ENCODE measurements around the gene ELFN1. TPM values are rescaled to one million over a fixed set of nuclear protein-coding genes. Genes with fewer than 3 reads are reported as not detected.

The ELFN1 gene
- total and polyA plus RNA-seq, 8 donors: 0.19 to 4.3 (median 0.53) TPM; not detected in 1

- H3K27ac ChIP-seq: no peak overlapping the region
- no peaks in the 10 kb centered on the region for H3K36me3 ChIP-seq
- H3K4me1 ChIP-seq: no peaks in the 10 kb centered on the region
- TF ChIP-seq POLR2A (IDR thresholded peaks at IDR 0.05) (no peak), EP300 (IDR thresholded peaks at IDR 0.05) (no peak), CTCF (IDR thresholded peaks at IDR 0.05) (no peak), POLR2AphosphoS5 (IDR thresholded peaks at IDR 0.05) (no peak)
- intact Hi-C loops (cut with DNase I; ENCODE audit: low total_unique reads): no loop called here
- 66 to 81% (median 76%) methylated on average over 19 to 21 of the region's 21 CpGs for WGBS, 5 donors
- DNase-seq: no peak
- peaks cover 0 to 54% (median 40%) of the 10 kb centered on the region in 3 donors for H3K27me3 ChIP-seq
- peaks cover 0 to 30% (median 26%) of the 10 kb centered on the region in 4 donors for H3K9me3 ChIP-seq
- no peak overlapping the region for H3K4me3 ChIP-seq
Measured at GRCh38 chr7:1640376-1641172, 29.5 kb upstream of the ELFN1 start.

- WGBS, 5 donors: 67 to 81% (median 78%) methylated on average over 11 of the region's 11 CpGs
- intact Hi-C loops (cut with DNase I; ENCODE audit: low total_unique reads): no loop called here
- no peak for TF ChIP-seq EP300 (IDR thresholded peaks at IDR 0.05)
- no peak for TF ChIP-seq POLR2AphosphoS5 (IDR thresholded peaks at IDR 0.05)
- no peak for TF ChIP-seq CTCF (IDR thresholded peaks at IDR 0.05)
- no peak for TF ChIP-seq POLR2A (IDR thresholded peaks at IDR 0.05)
- Histone ChIP-seq H3K4me1 (no peaks in the 10 kb centered on the region), H3K27ac (no peak overlapping the region), H3K27me3 (peaks cover 0 to 58% (median 40%) of the 10 kb centered on the region in 3 donors), H3K9me3 (peaks cover 0 to 24% (median 21%) of the 10 kb centered on the region in 4 donors), H3K4me3 (no peak overlapping the region), H3K36me3 (no peaks in the 10 kb centered on the region)
- no peak for DNase-seq
Measured at GRCh38 chr7:1641173-1641572, 28.9 kb upstream of the ELFN1 start.

- no peak for TF ChIP-seq CTCF (IDR thresholded peaks at IDR 0.05)
- TF ChIP-seq EP300 (IDR thresholded peaks at IDR 0.05): no peak
- no peak for TF ChIP-seq POLR2A (IDR thresholded peaks at IDR 0.05)
- TF ChIP-seq POLR2AphosphoS5 (IDR thresholded peaks at IDR 0.05): no peak
- Histone ChIP-seq H3K9me3 (peaks cover 0 to 18% (median 16%) of the 10 kb centered on the region in 4 donors), H3K36me3 (no peaks in the 10 kb centered on the region), H3K27ac (no peak overlapping the region), H3K4me1 (no peaks in the 10 kb centered on the region), H3K27me3 (peaks cover 0 to 64% (median 45%) of the 10 kb centered on the region in 3 donors), H3K4me3 (no peak overlapping the region)
- intact Hi-C loops (cut with DNase I; ENCODE audit: low total_unique reads): no loop called here
- WGBS, 5 donors: 75 to 81% (median 79%) methylated on average over 12 to 16 of the region's 16 CpGs
- no peak for DNase-seq
Measured at GRCh38 chr7:1641661-1642260, 28.3 kb upstream of the ELFN1 start.

GRCh38 chr7:1642291-1642731 lies 27.8 kb upstream of the ELFN1 start:
- Histone ChIP-seq H3K4me3 (no peak overlapping the region), H3K27me3 (peaks cover 0 to 69% (median 50%) of the 10 kb centered on the region in 3 donors), H3K9me3 (peaks cover 0 to 12% (median 11%) of the 10 kb centered on the region in 4 donors), H3K36me3 (no peaks in the 10 kb centered on the region), H3K4me1 (no peaks in the 10 kb centered on the region), H3K27ac (no peak overlapping the region)
- no peak for TF ChIP-seq CTCF (IDR thresholded peaks at IDR 0.05)
- no peak for TF ChIP-seq POLR2AphosphoS5 (IDR thresholded peaks at IDR 0.05)
- TF ChIP-seq POLR2A (IDR thresholded peaks at IDR 0.05): no peak
- TF ChIP-seq EP300 (IDR thresholded peaks at IDR 0.05): no peak
- 22 to 39% (median 36%) methylated on average over 12 to 14 of the region's 14 CpGs for WGBS, 5 donors
- intact Hi-C loops (cut with DNase I; ENCODE audit: low total_unique reads): no loop called here
- DNase-seq: no peak
